IMR-90 (cell line): ENCODE data around the gene ST6GALNAC3. TPM values are rescaled to one million over a fixed set of nuclear protein-coding genes. Genes with fewer than 3 reads are reported as not detected.

Experiments
- ATAC-seq: fragments of 200-7000 bp; cut with Tn5 transposase; 2 replicates; pipeline ENCODE4 v1.9.1; 2020; ENCODE audit warnings: low read depth, mild to moderate bottlenecking, moderate library complexity
- BruUV-seq: library from RNA; stranded (reverse); fragments of 400-500 nt; replicated peaks from 2 replicates; lab custom pipeline; 2021; lab: Mats Ljungman, UMichigan
- CTCF ChIA-PET: fragments of 300-600 bp; formaldehyde crosslinking; extraction: SDS; loops from one replicate; lab custom pipeline; 2021; ENCODE audit warnings: antibody characterized with exemption; lab: Yijun Ruan, JAX
- POLR2A ChIA-PET: fragments of 300-600 bp; sonication (Branson Sonifier 250); formaldehyde crosslinking; loops from one replicate; lab custom pipeline; 2022; ENCODE audit warnings: antibody characterized with exemption; ENCODE audit not compliant: unreplicated experiment; lab: Charles Lee
- DNase-seq: peaks from one replicate; pipeline ENCODE4 v3.0.0; 2013
- H2AFZ ChIP-seq: replicated peaks from 2 replicates; pipeline ENCODE3; 2013; ENCODE audit warnings: low read length, mild to moderate bottlenecking; ENCODE audit not compliant: poor library complexity
- H2AK5ac ChIP-seq: 2 replicates; pipeline ENCODE4 v1.6.1; 2013; ENCODE audit warnings: low read depth, low read length, inconsistent platforms
- H2AK9ac ChIP-seq: replicated peaks from 2 replicates; pipeline ENCODE3; 2013; ENCODE audit warnings: mild to moderate bottlenecking, low read depth, low read length, moderate library complexity; ENCODE audit not compliant: poor library complexity
- H2BK120ac ChIP-seq: 2 replicates; pipeline ENCODE4 v1.6.1; 2013; ENCODE audit warnings: low read depth, low read length, inconsistent platforms
- H2BK15ac ChIP-seq: 3 replicates; pipeline ENCODE4 v1.6.1; 2013; ENCODE audit warnings: low read depth, low read length, inconsistent platforms
- H2BK20ac ChIP-seq: 2 replicates; pipeline ENCODE4 v1.6.1; 2013; ENCODE audit warnings: low read depth, mild to moderate bottlenecking, inconsistent platforms, low read length, moderate library complexity
- H2BK5ac ChIP-seq: 2 replicates; pipeline ENCODE4 v1.6.1; 2013; ENCODE audit warnings: mild to moderate bottlenecking, low read depth, low read length, inconsistent platforms; ENCODE audit not compliant: poor library complexity, severe bottlenecking
- H3K14ac ChIP-seq: replicated peaks from 2 replicates; pipeline ENCODE4 v1.6.1; 2013; ENCODE audit warnings: low read depth, low read length, inconsistent platforms
- H3K18ac ChIP-seq: 2 replicates; pipeline ENCODE4 v1.6.1; 2013; ENCODE audit warnings: low read depth, low read length, control low read depth
- H3K23ac ChIP-seq: 2 replicates; pipeline ENCODE4 v1.6.1; 2013; ENCODE audit warnings: low read depth, low read length, inconsistent platforms
- H3K27ac ChIP-seq: 2 replicates; pipeline ENCODE4 v1.5.1; 2013; ENCODE audit warnings: mild to moderate bottlenecking, control low read depth, low read length; ENCODE audit not compliant: insufficient read depth
- H3K27me3 ChIP-seq: 2 replicates; pipeline ENCODE4 v1.6.1; 2013; ENCODE audit warnings: low read length; ENCODE audit not compliant: control insufficient read depth, insufficient read depth
- H3K36me3 ChIP-seq: 2 replicates; pipeline ENCODE4 v1.6.1; 2013; ENCODE audit warnings: low read length, mixed read lengths; ENCODE audit not compliant: control insufficient read depth, insufficient read depth
- H3K4ac ChIP-seq: 2 replicates; pipeline ENCODE4 v1.6.1; 2013; ENCODE audit warnings: low read depth, low read length, inconsistent platforms
- H3K4me1 ChIP-seq: 2 replicates; pipeline ENCODE4 v1.6.1; 2013; ENCODE audit warnings: low read length, mixed read lengths; ENCODE audit not compliant: control insufficient read depth, insufficient read depth
- H3K4me2 ChIP-seq: 2 replicates; pipeline ENCODE4 v1.6.1; 2013; ENCODE audit warnings: low read depth, mild to moderate bottlenecking, control low read depth, low read length, moderate library complexity
- H3K4me3 ChIP-seq: 2 replicates; pipeline ENCODE4 v1.5.1; 2013; ENCODE audit warnings: low read depth, mild to moderate bottlenecking, control low read depth, low read length, moderate library complexity; ENCODE audit not compliant: insufficient read depth
- H3K56ac ChIP-seq: 2 replicates; pipeline ENCODE4 v1.6.1; 2013; ENCODE audit warnings: low read length, inconsistent platforms; ENCODE audit not compliant: insufficient read depth; ENCODE audit errors: extremely low read depth
- H3K79me1 ChIP-seq, 2 experiments: 2 replicates each; pipeline ENCODE4 v1.6.1; 2013; ENCODE audit warnings: low read length in 2 of 2, inconsistent platforms in 1 of 2, low read depth in 1 of 2
- H3K9ac ChIP-seq: 2 replicates; pipeline ENCODE4 v1.6.1; 2013; ENCODE audit warnings: low read depth, low read length, control low read depth
- H3K9me1 ChIP-seq: 2 replicates; pipeline ENCODE4 v1.6.1; 2013; ENCODE audit warnings: low read length, inconsistent platforms; ENCODE audit not compliant: insufficient read depth
- H3K9me3 ChIP-seq: 2 replicates; pipeline ENCODE4 v1.6.1; 2013; ENCODE audit warnings: low read length; ENCODE audit not compliant: control insufficient read depth, insufficient read depth
- H4K20me1 ChIP-seq: 2 replicates; pipeline ENCODE4 v1.6.1; 2013; ENCODE audit warnings: low read length, inconsistent platforms; ENCODE audit not compliant: insufficient read depth
- H4K5ac ChIP-seq: 2 replicates; pipeline ENCODE4 v1.6.1; 2013; ENCODE audit warnings: mild to moderate bottlenecking, low read depth, low read length, control low read depth
- H4K8ac ChIP-seq, 2 experiments: 2 replicates each; pipeline ENCODE4 v1.6.1; 2013; ENCODE audit warnings: low read depth in 2 of 2, low read length in 2 of 2, control low read depth in 1 of 2, inconsistent platforms in 1 of 2
- H4K91ac ChIP-seq: 2 replicates; pipeline ENCODE4 v1.6.1; 2013; ENCODE audit warnings: low read depth, low read length, inconsistent platforms; ENCODE audit not compliant: insufficient read depth
- CEBPB ChIP-seq: IDR thresholded peaks from 2 replicates; pipeline ENCODE4 v1.6.1; 2012; ENCODE audit warnings: low read depth, low read length, improper control_type of control experiment
- CTCF ChIP-seq: conservative IDR thresholded peaks from 2 replicates; pipeline ENCODE4 v1.5.1; 2012; ENCODE audit warnings: mild to moderate bottlenecking, low read depth, low read length, improper control_type of control experiment
- MAZ ChIP-seq: IDR thresholded peaks from 2 replicates; pipeline ENCODE4 v1.6.1; 2012; ENCODE audit warnings: low read depth, mild to moderate bottlenecking, low read length, improper control_type of control experiment, moderate library complexity, borderline replicate concordance
- MXI1 ChIP-seq: IDR thresholded peaks from 2 replicates; pipeline ENCODE4 v1.6.1; 2012; ENCODE audit warnings: low read depth, mild to moderate bottlenecking, low read length, moderate library complexity, borderline replicate concordance
- RCOR1 ChIP-seq: IDR thresholded peaks from 2 replicates; pipeline ENCODE4 v1.6.1; 2012; ENCODE audit warnings: mild to moderate bottlenecking, low read length, improper control_type of control experiment; ENCODE audit not compliant: insufficient replicate concordance
- SMC3 ChIP-seq: fragments of 150-350 bp; IDR thresholded peaks from 2 replicates; pipeline ENCODE4 v1.6.1; 2016; ENCODE audit warnings: low read depth, mild to moderate bottlenecking, antibody characterized with exemption, low read length, moderate library complexity
- WGBS, 2 experiments: methylation state at CpG; one replicate each; pipeline versions ENCODE4 v1.1.5 to v1.1.7; 2013; ENCODE audit warnings: missing lambda C conversion rate in 2 of 2; ENCODE audit not compliant: insufficient read length in 1 of 2; ENCODE audit errors: extremely low coverage in 2 of 2; 5-methylcytosine and 5-hydroxymethylcytosine counted together
- dilution Hi-C: fragments of 300-500 bp; cut with HindIII; formaldehyde crosslinking; loops from one replicate; pipeline ENCODE4 v1.14.3; 2018; ENCODE audit warnings: low sequenced_read_pairs; ENCODE audit not compliant: unreplicated experiment
- in situ Hi-C: fragments of 300-500 bp; cut with MboI; formaldehyde crosslinking; loops from 3 replicates; pipeline ENCODE4 v1.14.3; 2019; ENCODE audit warnings: low sequenced_read_pairs, inconsistent platforms, mixed read lengths
- intact Hi-C: fragments of 100-400 bp; cut with micrococcal nuclease; formaldehyde crosslinking; loops from 2 replicates; pipeline ENCODE4 v1.10.0; 2022
- polyA plus RNA-seq, 3 experiments: library from polyadenylated mRNA; depleted of rRNA; stranded (reverse); fragments of >200 nt; gene quantifications; 2 replicates each; pipeline ENCODE4 v1.2.3, GENCODE V29; 2012; ENCODE audit warnings: low replicate concordance in 1 of 3
- total RNA-seq: library from RNA; depleted of rRNA; stranded (reverse); fragments of >200 nt; gene quantifications from 2 replicates; pipeline ENCODE4 v1.2.3, GENCODE V29; 2012
- TF ChIP-seq, protein P1 (sequence below): fragments of 150-350 bp; IDR thresholded peaks from 2 replicates; pipeline ENCODE4 v1.6.1; 2017; ENCODE audit warnings: mild to moderate bottlenecking, antibody characterized with exemption, low read length, low read depth

ST6GALNAC3 gene
- total and polyA plus RNA-seq, 2 of the 4 experiments (the other 2 are of a cell fraction), result 0.65 to 1.3 TPM

GRCh38 chr1:76225526-76225925 lies 151.0 kb downstream of the ST6GALNAC3 start:
- no peak overlapping the region for H2AK9ac ChIP-seq
- H3K18ac ChIP-seq, result no peak overlapping the region
- H2AK5ac ChIP-seq, result no peak overlapping the region
- H2BK5ac ChIP-seq, result no peak overlapping the region
- no peak overlapping the region for H3K9ac ChIP-seq
- no peak overlapping the region for H4K8ac ChIP-seq
- TF ChIP-seq SMC3, result no peak
- TF ChIP-seq CEBPB, result 0 out of 2 replicates have a peak, but pooled peaks have one; percentile 18
- TF ChIP-seq MXI1, result no peak
- TF ChIP-seq CTCF, result no peak
- TF ChIP-seq, protein P1, sequence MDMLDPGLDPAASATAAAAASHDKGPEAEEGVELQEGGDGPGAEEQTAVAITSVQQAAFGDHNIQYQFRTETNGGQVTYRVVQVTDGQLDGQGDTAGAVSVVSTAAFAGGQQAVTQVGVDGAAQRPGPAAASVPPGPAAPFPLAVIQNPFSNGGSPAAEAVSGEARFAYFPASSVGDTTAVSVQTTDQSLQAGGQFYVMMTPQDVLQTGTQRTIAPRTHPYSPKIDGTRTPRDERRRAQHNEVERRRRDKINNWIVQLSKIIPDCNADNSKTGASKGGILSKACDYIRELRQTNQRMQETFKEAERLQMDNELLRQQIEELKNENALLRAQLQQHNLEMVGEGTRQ, result no peak
- TF ChIP-seq MAZ, result no peak
- no peak for TF ChIP-seq RCOR1
- no peak overlapping the region for H3K27ac ChIP-seq
- no CpG with 5 or more reads among the region's 1 CpG for WGBS, 2 experiments
- no peak overlapping the region for H4K5ac ChIP-seq
- H3K9me3 ChIP-seq, result no peaks in the 10 kb centered on the region
- H3K56ac ChIP-seq, result no peak overlapping the region
- no peak overlapping the region for H3K4me3 ChIP-seq
- ChIA-PET CTCF (no interaction called here), POLR2A (no interaction called here)
- no peak overlapping the region for H2BK120ac ChIP-seq
- H3K79me1 ChIP-seq, result no peaks in the 10 kb centered on the region
- no peak overlapping the region for H2BK20ac ChIP-seq
- in situ Hi-C loops (no loop called here), intact Hi-C loops (no loop called here), dilution Hi-C loops (no loop called here)
- no TSS peak for BruUV-seq
- H3K4me2 ChIP-seq, result no peak overlapping the region
- no peak overlapping the region for H3K23ac ChIP-seq
- H3K36me3 ChIP-seq, result no peaks in the 10 kb centered on the region
- H3K4me1 ChIP-seq, result no peaks in the 10 kb centered on the region
- no peak overlapping the region for H4K91ac ChIP-seq
- no peaks in the 10 kb centered on the region for H3K27me3 ChIP-seq
- DNase-seq, result no peak
- no peak overlapping the region for H2AFZ ChIP-seq
- H3K9me1 ChIP-seq, result no peaks in the 10 kb centered on the region
- H3K14ac ChIP-seq, result no peak overlapping the region
- H2BK15ac ChIP-seq, result no peak overlapping the region
- no peak overlapping the region for H3K4ac ChIP-seq
- ATAC-seq, result no peak
- no peaks in the 10 kb centered on the region for H4K20me1 ChIP-seq
